ENCODE results near the gene CAMTA2.

Gene CAMTA2

GRCh38 chr17:4973256-4974114 is 14.0 kb downstream of the CAMTA2 start:
- H3K4me3 ChIP-seq (ENCODE audit: low read depth, low read length): no peak overlapping the region
- TF ChIP-seq, protein P1, sequence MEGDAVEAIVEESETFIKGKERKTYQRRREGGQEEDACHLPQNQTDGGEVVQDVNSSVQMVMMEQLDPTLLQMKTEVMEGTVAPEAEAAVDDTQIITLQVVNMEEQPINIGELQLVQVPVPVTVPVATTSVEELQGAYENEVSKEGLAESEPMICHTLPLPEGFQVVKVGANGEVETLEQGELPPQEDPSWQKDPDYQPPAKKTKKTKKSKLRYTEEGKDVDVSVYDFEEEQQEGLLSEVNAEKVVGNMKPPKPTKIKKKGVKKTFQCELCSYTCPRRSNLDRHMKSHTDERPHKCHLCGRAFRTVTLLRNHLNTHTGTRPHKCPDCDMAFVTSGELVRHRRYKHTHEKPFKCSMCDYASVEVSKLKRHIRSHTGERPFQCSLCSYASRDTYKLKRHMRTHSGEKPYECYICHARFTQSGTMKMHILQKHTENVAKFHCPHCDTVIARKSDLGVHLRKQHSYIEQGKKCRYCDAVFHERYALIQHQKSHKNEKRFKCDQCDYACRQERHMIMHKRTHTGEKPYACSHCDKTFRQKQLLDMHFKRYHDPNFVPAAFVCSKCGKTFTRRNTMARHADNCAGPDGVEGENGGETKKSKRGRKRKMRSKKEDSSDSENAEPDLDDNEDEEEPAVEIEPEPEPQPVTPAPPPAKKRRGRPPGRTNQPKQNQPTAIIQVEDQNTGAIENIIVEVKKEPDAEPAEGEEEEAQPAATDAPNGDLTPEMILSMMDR (IDR thresholded peaks at IDR 0.05; ENCODE audit: insufficient read depth, low read depth, low read length, missing control alignments): no peak
- no peak for DNase-seq (ENCODE audit: low read depth)

DNA sequence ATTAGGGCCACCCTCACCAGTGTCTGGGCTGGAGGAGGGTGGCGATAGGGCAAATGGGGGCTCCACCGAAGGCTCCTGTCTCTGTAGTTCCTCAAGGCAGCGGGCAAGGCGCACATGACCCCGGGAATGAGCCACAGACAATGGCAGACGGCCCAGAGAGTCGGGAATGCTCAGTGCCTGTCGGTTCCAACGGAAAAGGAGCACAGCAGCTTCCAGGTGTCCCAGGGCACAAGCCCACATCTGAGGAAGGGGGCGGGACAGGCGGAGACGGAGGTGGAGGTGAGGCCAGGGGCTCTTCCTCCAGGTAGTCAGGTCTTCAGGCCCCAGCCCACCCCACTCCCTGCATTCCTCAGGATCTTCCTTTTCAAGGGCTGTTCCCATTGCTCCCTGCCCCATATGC is 14.7 kb downstream of the CAMTA2 start:
- TF ChIP-seq, protein P1 (IDR thresholded peaks at IDR 0.05; ENCODE audit: insufficient read depth, low read depth, low read length, missing control alignments): no peak
- H3K4me3 ChIP-seq (ENCODE audit: low read depth, low read length): no peak overlapping the region
- no peak for DNase-seq (ENCODE audit: low read depth)

GRCh38 chr17:4972322-4972721 is 15.2 kb downstream of the CAMTA2 start:
- no peak overlapping the region for H3K4me3 ChIP-seq (ENCODE audit: low read depth, low read length)
- no peak for DNase-seq (ENCODE audit: low read depth)
- TF ChIP-seq, protein P1 (IDR thresholded peaks at IDR 0.05; ENCODE audit: insufficient read depth, low read depth, low read length, missing control alignments): no peak

DNA sequence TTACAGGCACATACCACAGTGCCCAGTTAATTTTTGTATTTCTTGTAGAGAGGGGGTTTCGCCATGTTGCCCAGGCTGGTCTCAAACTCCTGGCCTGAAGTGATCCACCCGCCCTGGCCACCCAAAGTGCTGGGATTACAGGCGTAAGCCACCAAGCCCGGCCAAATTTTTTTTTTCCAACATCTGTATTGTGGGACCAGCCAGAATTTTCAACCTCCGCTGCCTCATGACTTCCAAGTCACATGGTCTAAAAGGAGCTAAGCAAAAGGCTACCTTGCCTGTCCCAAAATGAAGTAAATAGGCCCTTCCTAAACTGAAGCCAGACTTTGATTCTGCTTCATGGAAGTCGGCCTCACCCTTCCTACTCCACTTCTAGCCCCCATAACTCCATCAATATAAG is 15.6 kb downstream of the CAMTA2 start:
- TF ChIP-seq, protein P1 (IDR thresholded peaks at IDR 0.05; ENCODE audit: insufficient read depth, low read depth, low read length, missing control alignments): no peak
- DNase-seq (ENCODE audit: low read depth): no peak
- H3K4me3 ChIP-seq (ENCODE audit: low read depth, low read length): no peak overlapping the region

- TF ChIP-seq, protein P1 (IDR thresholded peaks at IDR 0.05; ENCODE audit: insufficient read depth, low read depth, low read length, missing control alignments): no peak
- no peak for DNase-seq (ENCODE audit: low read depth)
Observed at GRCh38 chr17:4970273-4970672, 17.2 kb downstream of the CAMTA2 start.

DNA sequence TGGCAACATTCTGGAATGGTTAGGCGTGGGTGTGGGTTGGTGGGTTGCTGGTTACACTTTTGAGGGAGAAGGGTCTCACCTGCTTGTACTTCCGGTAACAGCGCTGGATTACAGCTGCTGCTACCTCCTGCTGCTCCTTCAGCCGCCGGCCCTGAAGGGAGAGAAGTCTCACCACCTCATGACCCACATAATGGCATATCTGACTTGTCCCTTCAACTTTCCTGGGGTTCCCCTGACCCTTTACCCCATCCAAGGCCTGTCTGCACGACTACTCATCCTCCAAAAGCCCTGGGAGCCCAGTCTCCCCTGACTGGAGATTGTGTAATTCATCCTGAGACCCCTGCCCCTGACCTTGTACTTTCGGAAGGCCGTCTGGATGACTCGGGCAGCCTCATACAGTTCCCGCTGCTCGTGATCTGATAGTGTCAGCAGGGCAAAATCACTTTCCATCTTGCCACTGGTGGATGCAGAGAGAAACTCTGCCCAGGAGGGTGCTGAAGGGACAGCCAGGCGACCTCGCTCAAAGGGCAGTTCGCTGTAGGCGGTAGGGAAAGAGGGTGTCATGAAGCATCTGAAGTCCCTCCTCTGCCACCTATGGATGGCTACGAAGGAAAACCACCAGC is 17.8 kb downstream of the CAMTA2 start:
- no peak overlapping the region for H3K4me3 ChIP-seq (ENCODE audit: low read depth, low read length)
- DNase-seq (ENCODE audit: low read depth): no peak
- TF ChIP-seq, protein P1 (IDR thresholded peaks at IDR 0.05; ENCODE audit: insufficient read depth, low read depth, low read length, missing control alignments): no peak

More at GRCh38 chr17:4970273-4970672, 17.2 kb downstream of the CAMTA2 start:
- no peak overlapping the region for H3K4me3 ChIP-seq (ENCODE audit: low read depth, low read length)
